Keratinocyte (primary cell): Measurements from ENCODE around the gene NLGN1. TPM values are rescaled to one million over a fixed set of nuclear protein-coding genes. Genes with fewer than 3 reads are reported as not detected.

Source experiments
- DNase-seq: peaks from one replicate; pipeline ENCODE4 v3.0.0-alpha.2; 2011; ENCODE audit warnings: low read depth, missing footprints, low spot score
- FAIRE-seq: peaks from 2 replicates; lab custom pipeline; 2011; peaks lifted over from hg19 to GRCh38; lab: Jason Lieb, UNC
- H2AFZ ChIP-seq: 2 replicates; pipeline ENCODE4 v1.6.0; 2012; ENCODE audit warnings: low read length, control low read depth, inconsistent platforms; ENCODE audit not compliant: control insufficient read depth
- H3K27ac ChIP-seq: 2 replicates; pipeline ENCODE4 v1.5.1; 2011; ENCODE audit warnings: low read length; ENCODE audit not compliant: control insufficient read depth, insufficient read depth
- H3K27me3 ChIP-seq: 3 replicates; pipeline ENCODE4 v1.6.0; 2011; ENCODE audit warnings: low read length; ENCODE audit not compliant: control insufficient read depth, insufficient read depth; ENCODE audit errors: extremely low read depth
- H3K36me3 ChIP-seq, 2 experiments: 2 replicates in 1 of 2; 3 replicates in 1 of 2; pipeline ENCODE4 v1.5.1; 2011; ENCODE audit warnings: low read length in 2 of 2, mild to moderate bottlenecking in 1 of 2; ENCODE audit not compliant: control insufficient read depth in 2 of 2, insufficient read depth in 2 of 2; ENCODE audit errors: extremely low read depth in 1 of 2
- H3K4me1 ChIP-seq: 3 replicates; pipeline ENCODE4 v1.5.1; 2011; ENCODE audit warnings: low read length; ENCODE audit not compliant: control insufficient read depth, insufficient read depth; ENCODE audit errors: extremely low read depth
- H3K4me2 ChIP-seq: 3 replicates; pipeline ENCODE4 v1.6.0; 2011; ENCODE audit warnings: low read depth, low read length; ENCODE audit not compliant: control insufficient read depth, insufficient read depth; ENCODE audit errors: extremely low read depth
- H3K4me3 ChIP-seq, 3 experiments: fragments of 200-600 bp in 1 of 3; sonication (generic) in 1 of 3; 2 replicates in 2 of 3; 3 replicates in 1 of 3; pipeline ENCODE4 v1.5.1; 2011 to 2016; ENCODE audit warnings: low read length in 3 of 3, mild to moderate bottlenecking in 3 of 3, control low read depth in 2 of 3, inconsistent platforms in 1 of 3, low read depth in 1 of 3, mixed read lengths in 1 of 3, mixed run types in 1 of 3, moderate library complexity in 1 of 3; ENCODE audit not compliant: control insufficient read depth in 2 of 3, insufficient read depth in 2 of 3; ENCODE audit errors: extremely low read depth in 1 of 3
- H3K79me2 ChIP-seq: 2 replicates; pipeline ENCODE4 v1.6.0; 2012; ENCODE audit warnings: low read length; ENCODE audit not compliant: control insufficient read depth, insufficient read depth
- H3K9ac ChIP-seq: 3 replicates; pipeline ENCODE4 v1.6.0; 2011; ENCODE audit warnings: low read length; ENCODE audit not compliant: control insufficient read depth, insufficient read depth; ENCODE audit errors: extremely low read depth
- H3K9me1 ChIP-seq: 3 replicates; pipeline ENCODE4 v1.6.0; 2011; ENCODE audit warnings: low read length; ENCODE audit not compliant: control insufficient read depth, insufficient read depth; ENCODE audit errors: extremely low read depth
- H3K9me3 ChIP-seq: 2 replicates; pipeline ENCODE4 v1.5.1; 2012; ENCODE audit warnings: low read depth, low read length; ENCODE audit not compliant: control insufficient read depth
- H4K20me1 ChIP-seq: 3 replicates; pipeline ENCODE4 v1.6.0; 2011; ENCODE audit warnings: low read length; ENCODE audit not compliant: control insufficient read depth, insufficient read depth; ENCODE audit errors: extremely low read depth
- CTCF ChIP-seq, 3 experiments: IDR thresholded peaks in 1 of 3; conservative IDR thresholded peaks in 1 of 3; optimal IDR thresholded peaks in 1 of 3; 2 replicates in 2 of 3; 3 replicates in 1 of 3; pipeline versions ENCODE3 to v1.5.1; 2011; ENCODE audit warnings: low read length in 3 of 3, mild to moderate bottlenecking in 3 of 3, moderate library complexity in 2 of 3, control low read depth in 1 of 3, inconsistent platforms in 1 of 3; ENCODE audit not compliant: insufficient read depth in 2 of 3; ENCODE audit errors: extremely low read depth in 1 of 3
- EZH2 ChIP-seq: IDR thresholded peaks from one replicate; pipeline ENCODE4 v1.6.1; 2012; ENCODE audit warnings: inconsistent platforms, mild to moderate bottlenecking, low read length, moderate library complexity
- dilution Hi-C: fragments of 300-500 bp; cut with MboI; formaldehyde crosslinking; loops from one replicate; pipeline ENCODE4 v1.7.0; 2020; ENCODE audit warnings: low sequenced_read_pairs; ENCODE audit not compliant: extremely low pct_ligation_motif_present
- polyA plus RNA-seq, 5 experiments: library from polyadenylated mRNA; depleted of rRNA in 3 of 5; stranded (reverse) in 3 of 5; stranded (forward) in 1 of 5; unstranded in 1 of 5; fragments of >200 nt; gene quantifications; 1 replicate in 1 of 5; 2 replicates in 3 of 5; 3 replicates in 1 of 5; pipeline versions ENCODE4 v1.2.1 to v1.2.3, GENCODE V29; 2011 to 2012; ENCODE audit warnings: missing spikeins in 2 of 5, low read depth in 1 of 5, low replicate concordance in 1 of 5

The NLGN1 gene
- polyA plus RNA-seq, 1 donor (not counting 4 experiments of a cell fraction or from before 2014, with no cell fraction given) = not detected

DNA sequence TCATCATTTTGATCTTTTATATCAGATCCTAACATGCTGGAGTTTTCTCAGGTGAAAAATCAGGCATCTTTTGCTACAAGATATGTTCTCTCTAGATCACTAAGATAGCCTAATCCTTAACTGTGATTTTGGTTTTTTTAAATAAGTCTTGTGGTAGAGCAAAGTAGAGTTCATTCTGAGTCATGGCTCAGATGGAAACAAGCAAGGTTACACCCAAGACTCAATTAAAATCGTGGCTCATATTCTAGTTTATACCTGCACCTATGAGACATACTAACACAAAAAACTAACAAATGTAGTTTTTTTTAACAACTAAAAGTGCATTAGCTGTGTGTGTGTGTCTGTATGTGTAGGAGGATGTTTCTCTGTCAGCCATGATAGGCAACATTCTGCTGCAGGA lies 428.2 kb downstream of the NLGN1 start:
- Histone ChIP-seq H3K27ac (no peak overlapping the region), H3K4me3 (no peak overlapping the region), H2AFZ (no peak overlapping the region), H3K36me3 (no peaks in the 10 kb centered on the region), H3K9me1 (no peaks in the 10 kb centered on the region), H3K79me2 (no peaks in the 10 kb centered on the region), H3K27me3 (no peaks in the 10 kb centered on the region), H3K4me2 (no peak overlapping the region), H3K9me3 (no peaks in the 10 kb centered on the region), H3K4me1 (no peaks in the 10 kb centered on the region), H3K9ac (no peak overlapping the region), H4K20me1 (no peaks in the 10 kb centered on the region)
- dilution Hi-C loops = no loop called here
- no peak for DNase-seq
- no peak for TF ChIP-seq EZH2
- TF ChIP-seq CTCF (optimal IDR thresholded peaks at IDR 0.05 in 1 of 3, IDR thresholded peaks at IDR 0.05 in 1 of 3, conservative IDR thresholded peaks at IDR 0.05 in 1 of 3; ENCODE audit: extremely low read depth in 1 of 3, insufficient read depth in 2 of 3, low read length in 3 of 3) = no peak
- FAIRE-seq = no peak

DNA sequence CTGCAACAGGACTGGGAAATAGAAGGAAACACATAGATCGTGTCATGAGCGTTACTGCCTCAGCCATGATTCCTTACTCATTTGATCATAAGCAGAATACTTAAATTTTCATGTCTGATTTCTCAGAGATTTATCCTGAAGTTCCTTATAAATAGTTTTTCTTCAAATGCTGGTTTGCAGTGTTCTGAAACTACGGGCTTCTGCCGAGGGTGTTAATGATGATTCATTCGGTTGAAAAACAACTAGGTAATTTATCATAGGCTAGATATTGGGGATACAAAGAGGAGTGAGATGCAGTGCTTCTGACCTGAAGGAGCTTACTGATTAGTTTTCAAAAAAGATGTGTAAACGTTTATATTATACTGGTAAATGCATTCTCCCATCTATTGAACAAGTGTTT lies 428.9 kb downstream of the NLGN1 start:
- Histone ChIP-seq H4K20me1 (no peaks in the 10 kb centered on the region), H3K9ac (no peak overlapping the region), H3K9me3 (no peaks in the 10 kb centered on the region), H3K27ac (no peak overlapping the region), H3K27me3 (no peaks in the 10 kb centered on the region), H2AFZ (no peak overlapping the region), H3K4me1 (no peaks in the 10 kb centered on the region), H3K79me2 (no peaks in the 10 kb centered on the region), H3K4me2 (no peak overlapping the region), H3K36me3 (no peaks in the 10 kb centered on the region), H3K9me1 (no peaks in the 10 kb centered on the region), H3K4me3 (no peak overlapping the region)
- no peak for DNase-seq
- TF ChIP-seq EZH2 = no peak
- TF ChIP-seq CTCF (optimal IDR thresholded peaks at IDR 0.05 in 1 of 3, IDR thresholded peaks at IDR 0.05 in 1 of 3, conservative IDR thresholded peaks at IDR 0.05 in 1 of 3; ENCODE audit: extremely low read depth in 1 of 3, insufficient read depth in 2 of 3, low read length in 3 of 3) = no peak
- FAIRE-seq = no peak
- dilution Hi-C loops = no loop called here
